B cell (primary cell): ENCODE data around the gene KRT28. TPM values are rescaled to one million over a fixed set of nuclear protein-coding genes. Genes with fewer than 3 reads are reported as not detected.

ENCODE experiments used
- ATAC-seq: fragments of 200-7000 bp; cut with Tn5 transposase; one replicate; pipeline ENCODE4 v1.10.0; 2021; ENCODE audit warnings: low read depth, mild to moderate bottlenecking, moderate number of reproducible peaks, moderate library complexity
- CTCF ChIA-PET: fragments of 350-600 bp; sonication (Branson Sonifier 250); formaldehyde crosslinking; loops from one replicate; lab custom pipeline; 2021; ENCODE audit warnings: antibody characterized with exemption, inconsistent platforms; lab: Charles Lee
- POLR2A ChIA-PET: fragments of 350-600 bp; sonication (Branson Sonifier 250); formaldehyde crosslinking; loops from one replicate; lab custom pipeline; 2021; ENCODE audit warnings: antibody characterized with exemption; lab: Charles Lee
- DNase-seq: peaks from one replicate; pipeline ENCODE4 v3.0.0; 2013
- H2AFZ ChIP-seq: 2 replicates; pipeline ENCODE4 v1.6.1; 2012; ENCODE audit warnings: mild to moderate bottlenecking, low read depth, low read length; ENCODE audit not compliant: insufficient read depth, poor library complexity, severe bottlenecking
- H3K27ac ChIP-seq, 2 donors: 1 replicate in 1 of 2; 2 replicates in 1 of 2; pipeline ENCODE4 v1.5.1; 2012 to 2013; ENCODE audit warnings: low read length in 2 of 2, mild to moderate bottlenecking in 2 of 2, moderate library complexity in 1 of 2
- H3K27me3 ChIP-seq, 4 experiments: fragments of 200-600 bp in 1 of 4; sonication (generic) in 1 of 4; replicated peaks in 1 of 4; 1 replicate in 2 of 4; 2 replicates in 2 of 4; pipeline versions ENCODE4 v1.6.1 to v1.7.0; 2013 to 2016; ENCODE audit warnings: low read length in 3 of 4, mild to moderate bottlenecking in 2 of 4, mixed read lengths in 1 of 4, moderate library complexity in 1 of 4; ENCODE audit not compliant: insufficient read depth in 4 of 4, control insufficient read depth in 3 of 4; ENCODE audit errors: control extremely low read depth in 1 of 4
- H3K36me3 ChIP-seq, 2 experiments: replicated peaks in 1 of 2; 1 replicate in 1 of 2; 2 replicates in 1 of 2; pipeline versions ENCODE4 v1.6.1 to v1.7.1; 2013; ENCODE audit warnings: low read length in 1 of 2; ENCODE audit not compliant: insufficient read depth in 2 of 2, control insufficient read depth in 1 of 2; ENCODE audit errors: control extremely low read depth in 1 of 2, extremely low read depth in 1 of 2
- H3K4me1 ChIP-seq, 2 donors: fragments of 200-600 bp in 1 of 2; sonication (generic) in 1 of 2; 1 replicate in 1 of 2; 2 replicates in 1 of 2; pipeline versions ENCODE4 v1.5.1 to v1.6.1; 2013 to 2017; ENCODE audit warnings: low read length in 2 of 2; ENCODE audit not compliant: control insufficient read depth in 2 of 2, insufficient read depth in 2 of 2
- H3K4me2 ChIP-seq: replicated peaks from 2 replicates; pipeline ENCODE3; 2012; ENCODE audit warnings: mild to moderate bottlenecking, low read depth, low read length; ENCODE audit not compliant: poor library complexity, severe bottlenecking
- H3K4me3 ChIP-seq, 5 experiments: fragments of 200-600 bp in 1 of 5; sonication (generic) in 1 of 5; 1 replicate in 3 of 5; 2 replicates in 2 of 5; pipeline versions ENCODE4 v1.5.1 to v1.7.0; 2011 to 2016; ENCODE audit warnings: low read length in 4 of 5, mild to moderate bottlenecking in 4 of 5, low read depth in 2 of 5, control low read depth in 1 of 5, moderate library complexity in 1 of 5; ENCODE audit not compliant: insufficient read depth in 1 of 5; ENCODE audit errors: control extremely low read depth in 1 of 5, extremely low read depth in 1 of 5
- H3K79me2 ChIP-seq: fragments of 200-600 bp; sonication (generic); one replicate; pipeline ENCODE4 v1.6.0; 2016; ENCODE audit warnings: low read length; ENCODE audit not compliant: control insufficient read depth, insufficient read depth
- H3K9ac ChIP-seq: fragments of 200-600 bp; sonication (generic); 2 replicates; pipeline ENCODE4 v1.6.1; 2017; ENCODE audit warnings: mild to moderate bottlenecking, low read length, moderate library complexity
- H3K9me3 ChIP-seq, 3 donors: one replicate each; pipeline versions ENCODE4 v1.6.1 to v1.7.1; 2013; ENCODE audit warnings: low read length in 2 of 3; ENCODE audit not compliant: control insufficient read depth in 2 of 3, insufficient read depth in 1 of 3; ENCODE audit errors: control extremely low read depth in 1 of 3
- H4K20me1 ChIP-seq: 2 replicates; pipeline ENCODE4 v1.6.0; 2012; ENCODE audit warnings: mild to moderate bottlenecking, low read length; ENCODE audit not compliant: insufficient read depth, control insufficient read depth, poor library complexity, severe bottlenecking
- H3K27ac Mint-ChIP-seq: one replicate; pipeline ENCODE4 v1.8.0; 2021; ENCODE audit warnings: mixed read lengths
- H3K27me3 Mint-ChIP-seq: one replicate; pipeline ENCODE4 v1.8.0; 2021; ENCODE audit warnings: mixed read lengths
- H3K4me1 Mint-ChIP-seq: one replicate; pipeline ENCODE4 v1.8.0; 2021; ENCODE audit warnings: mixed read lengths
- H3K4me3 Mint-ChIP-seq: one replicate; pipeline ENCODE4 v1.8.0; 2021; ENCODE audit warnings: mixed read lengths
- H3K9me3 Mint-ChIP-seq: one replicate; pipeline ENCODE4 v1.8.0; 2022; ENCODE audit warnings: mixed read lengths; ENCODE audit not compliant: insufficient read depth
- CTCF ChIP-seq: fragments of 200-600 bp; IDR thresholded peaks from one replicate; pipeline ENCODE4 v1.8.0; 2022; ENCODE audit warnings: antibody characterized with exemption, mild to moderate bottlenecking
- EZH2 ChIP-seq: IDR thresholded peaks from 2 replicates; pipeline ENCODE4 v1.6.1; 2012; ENCODE audit warnings: borderline replicate concordance, low read depth, mild to moderate bottlenecking, moderate library complexity, low read length; ENCODE audit not compliant: insufficient read depth, poor library complexity, severe bottlenecking
- WGBS: methylation state at CpG from one replicate; pipeline ENCODE4 v1.1.5; 2013; ENCODE audit warnings: missing lambda C conversion rate; ENCODE audit not compliant: insufficient coverage; 5-methylcytosine and 5-hydroxymethylcytosine counted together
- intact Hi-C: fragments of 100-400 bp; cut with micrococcal nuclease; formaldehyde crosslinking; loops from one replicate; pipeline ENCODE4 v1.10.0; 2022
- polyA plus RNA-seq: library from polyadenylated mRNA; depleted of rRNA; stranded (reverse); fragments of >200 nt; gene quantifications from 2 replicates; pipeline ENCODE4 v1.2.3, GENCODE V29; 2012
- total RNA-seq, 2 donors: library from RNA; stranded (reverse); fragments of 120-200 nt in 1 of 2; gene quantifications; 1 replicate in 1 of 2; 2 replicates in 1 of 2; pipeline versions ENCODE4 v1.2.3 to v1.2.4, GENCODE V29; 2013 to 2022

KRT28 gene
- total and polyA plus RNA-seq, 2 donors (not counting 1 experiment from before 2014, with no cell fraction given) = not detected

- Mint-ChIP-seq H3K4me1 (no peaks in the 10 kb centered on the region), H3K4me3 (no peak overlapping the region), H3K9me3 (no peaks in the 10 kb centered on the region), H3K27me3 (peaks cover 52% of the 10 kb centered on the region), H3K27ac (no peak overlapping the region)
- ATAC-seq (no peak), DNase-seq (no peak)
- ChIA-PET CTCF (interaction anchor here (0.6 to 1.0 kb wide), 2 partner anchors 149 to 159 kb away, joined by 3 read pairs; partner anchors contain the start of gene SMARCE1), POLR2A (no interaction called here)
- Histone ChIP-seq H2AFZ (no peak overlapping the region), H3K4me2 (no peak overlapping the region), H3K79me2 (no peaks in the 10 kb centered on the region), H3K9ac (no peak overlapping the region), H3K4me3 (no peak overlapping the region), H3K36me3 (no peaks in the 10 kb centered on the region), H4K20me1 (no peaks in the 10 kb centered on the region), H3K4me1 (peaks cover 0 to 4% of the 10 kb centered on the region in 2 donors), H3K27me3 (peaks cover 0 to 36% (median 17%) of the 10 kb centered on the region in 4 experiments), H3K27ac (no peak overlapping the region), H3K9me3 (no peaks in the 10 kb centered on the region)
- no peak for TF ChIP-seq EZH2
- TF ChIP-seq CTCF = no peak
- intact Hi-C loops = no loop called here
- WGBS = 78% methylated on average over 27 of the region's 27 CpGs
Measured at GRCh38 chr17:40796846-40797245, 2.9 kb downstream of the KRT28 start.

- H3K4me1 Mint-ChIP-seq = no peaks in the 10 kb centered on the region
- ATAC-seq (no peak), DNase-seq (no peak)
- Histone ChIP-seq H3K4me1 (peaks cover 0 to 4% of the 10 kb centered on the region in 2 donors), H3K27ac (no peak overlapping the region), H3K9me3 (no peaks in the 10 kb centered on the region), H2AFZ (no peak overlapping the region), H3K79me2 (no peaks in the 10 kb centered on the region), H4K20me1 (no peaks in the 10 kb centered on the region), H3K4me2 (no peak overlapping the region), H3K9ac (no peak overlapping the region), H3K36me3 (no peaks in the 10 kb centered on the region), H3K4me3 (no peak overlapping the region), H3K27me3 (peaks cover 0 to 30% (median 8%) of the 10 kb centered on the region in 4 experiments)
- peaks cover 52% of the 10 kb centered on the region for H3K27me3 Mint-ChIP-seq
- ChIA-PET CTCF (interaction anchor here (1.0 to 1.2 kb wide), 2 partner anchors 10 to 497 kb away, joined by 3 to 4 read pairs; no protein-coding TSS in a partner anchor), POLR2A (no interaction called here)
- H3K4me3 Mint-ChIP-seq = no peak overlapping the region
- TF ChIP-seq EZH2 (no peak), CTCF (no peak)
- H3K9me3 Mint-ChIP-seq = no peaks in the 10 kb centered on the region
- 97% methylated on average over 4 of the region's 10 CpGs for WGBS
- H3K27ac Mint-ChIP-seq = no peak overlapping the region
- intact Hi-C loops = no loop called here
Measured at GRCh38 chr17:40795019-40795667, 4.6 kb downstream of the KRT28 start.
